HG03457 (cell line): ENCODE data around the gene MAP3K4.

Experiments
- ATAC-seq: cut with Tn5 transposase; IDR thresholded peaks from one replicate; pipeline ENCODE4 v1.9.1; 2021; ENCODE audit warnings: moderate number of reproducible peaks; ENCODE audit not compliant: unreplicated experiment

MAP3K4 gene

DNA sequence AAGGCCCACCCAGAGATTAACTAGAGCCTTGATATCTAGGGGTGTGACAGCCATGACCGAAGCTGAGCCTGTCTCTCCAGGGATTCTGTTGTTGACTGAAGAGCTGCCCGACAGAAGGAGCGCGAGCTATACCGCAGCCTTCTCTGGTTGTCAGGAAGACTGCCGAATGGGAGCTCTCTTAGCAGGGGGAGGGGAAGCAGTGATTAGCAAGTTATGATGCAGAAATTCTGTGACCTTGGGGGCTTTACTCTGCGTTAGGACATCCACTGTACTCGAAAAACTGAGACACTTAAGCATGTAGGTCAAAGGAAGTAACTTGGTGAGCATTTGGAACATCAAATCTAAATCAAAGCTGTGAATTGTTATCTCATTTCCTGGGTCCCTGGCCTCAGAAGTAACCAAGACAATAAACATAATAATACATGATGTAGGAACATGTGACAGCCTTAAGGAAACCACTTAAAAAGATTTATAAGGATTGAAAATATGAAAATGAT is 84.7 kb downstream of the MAP3K4 start:
- no peak for ATAC-seq

DNA sequence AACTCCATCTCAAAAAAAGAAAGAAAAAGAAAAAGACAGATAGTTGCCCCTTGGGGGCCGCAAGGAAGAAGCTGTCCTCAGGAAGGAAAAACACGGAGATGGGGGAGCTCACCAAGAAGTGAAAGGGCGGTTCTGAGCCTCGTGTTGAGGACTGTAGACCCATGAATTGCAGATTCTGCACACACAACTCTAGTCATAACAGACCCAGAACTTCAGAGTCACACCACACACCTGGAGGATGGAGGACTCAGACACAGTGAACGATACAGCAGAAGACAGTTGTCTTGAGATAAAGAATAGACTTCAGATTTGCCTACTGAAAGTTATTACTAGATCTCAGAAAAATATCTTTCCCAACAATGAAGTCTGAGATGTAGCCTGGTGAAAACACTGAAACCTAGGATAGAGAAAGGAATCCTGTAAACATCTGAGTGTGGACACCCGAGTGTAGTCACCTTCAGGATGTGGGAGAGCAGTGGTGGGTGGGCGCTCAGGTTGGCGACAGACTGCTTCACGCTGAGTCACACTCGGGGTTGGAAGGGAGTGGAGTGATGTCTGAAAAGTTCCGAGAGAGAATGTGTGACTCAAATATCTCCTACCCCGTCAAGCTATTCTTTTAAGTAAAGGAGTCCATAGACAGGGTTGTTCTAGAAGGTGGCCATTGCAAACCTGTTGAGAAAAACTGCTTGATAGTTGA is 88.1 kb downstream of the MAP3K4 start:
- no peak for ATAC-seq

DNA sequence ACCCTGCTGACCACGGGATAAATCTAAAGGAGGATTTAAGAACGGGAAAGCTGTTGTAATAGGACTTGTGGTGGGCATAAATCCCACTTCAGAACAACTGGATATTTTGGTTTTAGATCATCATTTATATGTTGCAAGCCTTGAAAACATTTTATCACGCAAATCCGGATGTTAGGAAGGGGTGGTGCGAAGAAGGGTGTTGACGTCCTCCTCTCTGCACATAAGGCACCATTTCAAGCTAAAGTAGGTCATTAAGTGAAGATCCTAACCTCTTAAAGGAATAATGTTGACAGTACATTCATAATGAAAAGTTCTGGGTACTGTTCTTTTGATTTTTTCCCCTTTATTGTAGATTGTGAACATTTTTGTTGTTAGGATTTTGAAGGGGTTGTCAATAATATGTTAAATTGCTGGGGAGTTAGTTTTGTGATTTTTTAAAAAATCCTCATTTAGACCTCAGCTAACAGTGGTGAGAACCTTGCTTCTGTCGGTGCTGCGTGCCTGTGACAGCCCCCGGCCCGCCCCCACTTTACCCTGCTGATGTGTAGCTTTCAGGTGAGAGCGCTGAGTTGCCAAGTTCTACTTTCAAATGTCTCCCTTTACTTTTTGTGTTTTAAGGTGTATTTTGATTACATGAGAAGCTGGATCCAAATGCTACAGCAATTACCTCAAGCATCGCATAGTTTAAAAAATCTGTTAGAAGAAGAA is 88.8 kb downstream of the MAP3K4 start:
- ATAC-seq, result no peak

DNA sequence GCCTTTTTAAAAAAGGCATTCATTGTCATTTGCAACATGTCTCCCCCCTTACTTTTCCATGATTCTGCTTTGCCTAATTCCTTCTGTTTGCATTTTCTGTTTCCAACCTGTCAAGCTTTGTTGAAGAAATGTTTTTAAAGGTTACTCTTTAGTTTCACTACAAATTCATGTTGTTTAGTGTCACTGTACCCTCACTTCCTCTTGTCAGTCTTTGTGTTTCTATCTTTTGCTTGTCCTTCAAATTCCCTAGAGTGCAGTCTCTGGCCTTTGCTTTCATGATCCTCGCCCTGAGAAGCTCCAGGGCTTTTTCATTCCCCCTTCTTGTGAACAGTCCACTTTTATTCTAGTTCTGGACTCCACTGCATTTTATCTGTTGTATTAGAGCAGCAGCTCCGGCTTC is 90.6 kb downstream of the MAP3K4 start:
- no peak for ATAC-seq

DNA sequence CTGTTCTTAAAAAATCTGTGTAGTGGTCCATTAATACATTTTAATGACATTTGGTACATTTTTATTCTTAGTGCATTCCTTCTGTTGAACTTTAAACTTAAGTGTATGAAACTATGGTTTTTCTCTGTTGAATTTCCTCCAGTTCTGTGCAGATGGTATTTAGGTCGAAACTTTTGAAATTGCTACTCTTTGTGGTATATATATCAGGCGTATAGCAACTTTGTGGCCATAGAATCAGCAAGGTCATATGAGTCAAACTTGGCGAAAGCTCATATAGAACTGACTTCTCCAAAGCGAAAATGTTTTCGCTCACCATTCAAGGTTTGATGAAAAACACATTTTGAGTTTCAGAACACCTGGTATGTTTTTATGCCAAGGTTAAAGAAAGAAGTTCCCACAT is 93.7 kb downstream of the MAP3K4 start:
- ATAC-seq, result no peak

DNA sequence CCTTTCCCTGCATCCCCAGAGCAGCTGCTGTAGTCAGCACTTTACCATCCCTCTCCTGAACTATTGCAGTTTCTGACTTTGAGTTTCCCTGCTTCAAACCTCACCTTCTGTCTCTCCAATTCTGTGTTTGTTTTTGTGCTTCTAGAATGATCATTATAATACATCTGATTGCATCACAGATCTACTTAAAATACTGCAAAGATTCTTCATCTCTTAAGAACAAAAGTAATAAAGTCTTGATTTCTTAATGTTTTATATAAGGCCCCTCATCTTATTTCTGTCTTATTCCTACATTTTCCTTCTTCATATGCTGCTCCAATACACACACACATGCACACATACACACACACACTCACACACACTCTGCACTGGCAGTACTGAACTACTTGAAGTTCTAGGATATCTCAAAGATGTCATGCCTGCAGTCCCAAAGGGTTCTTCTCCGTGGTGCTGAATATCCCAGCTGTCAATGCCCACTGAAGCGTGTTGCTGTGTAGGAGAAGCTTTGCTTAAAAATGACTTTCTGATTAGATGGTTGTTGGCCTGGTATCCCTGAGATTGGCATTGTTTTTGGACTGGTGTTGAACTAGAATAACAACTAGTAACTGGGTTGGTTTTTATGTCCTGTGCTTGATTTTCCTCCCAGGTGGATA is 97.2 kb downstream of the MAP3K4 start:
- ATAC-seq, result no peak

DNA sequence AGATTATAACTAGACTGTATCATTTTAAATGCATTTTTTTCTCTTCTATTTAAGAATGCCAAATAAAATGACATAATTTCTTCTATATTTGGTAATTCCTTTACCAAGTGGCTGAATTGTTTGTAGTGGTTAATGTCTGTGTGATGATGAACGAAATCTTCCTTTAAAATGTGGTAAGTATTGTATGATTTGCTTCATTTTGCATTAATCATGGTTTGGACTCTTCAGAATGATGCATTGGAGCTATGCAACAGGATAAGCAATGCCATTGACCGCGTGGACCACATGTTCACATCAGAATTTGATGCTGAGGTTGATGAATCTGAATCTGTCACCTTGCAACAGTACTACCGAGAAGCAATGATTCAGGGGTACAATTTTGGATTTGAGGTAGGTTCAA is 99.6 kb downstream of the MAP3K4 start:
- no peak for ATAC-seq

DNA sequence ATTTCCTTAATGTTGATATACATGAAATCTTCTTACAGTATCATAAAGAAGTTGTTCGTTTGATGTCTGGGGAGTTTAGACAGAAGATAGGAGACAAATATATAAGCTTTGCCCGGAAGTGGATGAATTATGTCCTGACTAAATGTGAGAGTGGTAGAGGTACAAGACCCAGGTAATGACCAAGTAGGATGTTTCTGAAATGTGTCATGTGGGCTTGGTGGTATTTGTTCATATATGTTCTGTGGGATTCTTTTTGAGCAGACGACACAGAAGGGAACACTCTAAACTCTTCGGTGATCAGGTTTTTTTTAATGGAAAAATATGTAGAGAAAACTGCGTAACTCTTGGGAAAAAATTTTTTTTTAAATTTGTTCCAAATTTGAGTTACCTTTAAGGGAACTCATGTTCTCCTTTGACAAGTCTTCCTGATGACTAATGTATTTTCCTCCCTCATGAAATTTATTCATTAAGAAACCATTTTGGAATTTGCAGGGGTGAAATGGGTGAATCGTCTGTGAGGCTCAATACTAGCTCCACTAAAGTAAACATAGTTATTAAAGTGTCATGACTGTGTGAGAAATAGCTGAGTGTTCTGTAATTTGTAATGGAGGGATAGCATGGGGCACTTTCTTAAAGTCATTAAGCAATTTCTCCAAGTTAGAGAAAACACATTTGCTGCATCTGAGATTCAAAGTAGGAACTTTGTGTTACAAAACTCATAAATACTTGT is 100.6 kb downstream of the MAP3K4 start:
- no peak for ATAC-seq

DNA sequence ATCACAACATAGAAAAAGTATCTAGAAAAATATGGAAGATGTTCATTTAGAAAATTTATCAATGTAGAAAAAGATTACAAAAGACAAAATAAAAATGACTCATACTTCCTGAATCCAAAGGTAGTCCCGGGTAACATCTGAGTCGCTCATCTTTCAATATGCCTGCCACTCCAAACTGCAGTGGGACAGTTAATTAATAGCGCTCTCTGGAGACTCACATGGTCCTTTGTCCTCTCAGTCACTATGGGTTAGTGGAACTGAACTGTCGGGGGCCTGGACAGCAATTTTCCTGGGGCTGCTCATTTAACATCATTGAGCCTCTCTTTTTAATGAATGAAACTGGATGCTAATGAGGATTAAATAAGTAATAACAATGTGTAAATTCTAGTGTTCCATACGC is 103.4 kb downstream of the MAP3K4 start:
- ATAC-seq, result no peak

DNA sequence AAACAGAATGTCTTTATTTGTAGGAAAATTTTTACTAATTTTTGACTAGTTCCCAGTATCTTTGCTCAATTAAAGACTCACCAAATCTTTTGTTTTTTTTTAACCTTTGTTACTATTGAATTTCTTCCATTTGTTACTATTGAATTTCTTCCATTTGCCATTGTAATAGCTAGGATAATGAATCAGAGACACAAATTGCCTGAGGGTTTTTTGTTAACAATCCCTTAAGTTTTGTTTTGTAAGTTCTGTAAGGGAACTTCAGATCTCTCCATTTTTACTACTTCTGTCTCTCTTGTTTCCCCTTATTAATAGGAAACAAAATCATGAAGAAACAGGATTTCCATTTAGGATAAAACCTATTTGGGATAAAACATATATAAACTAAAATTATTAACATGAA is 104.3 kb downstream of the MAP3K4 start:
- no peak for ATAC-seq

DNA sequence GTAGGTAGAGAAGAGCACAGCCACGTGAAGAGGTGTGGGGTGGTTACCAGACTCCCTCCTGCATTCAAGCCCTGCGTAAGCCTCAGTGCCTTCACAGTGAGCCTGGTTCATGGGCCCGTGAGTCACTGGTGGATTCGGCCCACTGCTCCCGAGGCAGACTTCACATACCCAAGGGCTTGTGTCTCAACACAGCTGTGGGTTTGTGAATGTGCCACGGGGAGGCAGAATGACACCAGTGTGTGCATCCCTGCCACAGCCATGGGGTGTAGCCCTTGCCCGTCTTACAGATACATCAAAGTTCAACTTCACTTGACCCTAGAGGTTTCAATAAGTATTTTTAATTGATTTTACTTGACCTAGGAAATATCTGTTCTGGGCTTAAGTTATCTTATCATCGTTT is 108.5 kb downstream of the MAP3K4 start:
- no peak for ATAC-seq

DNA sequence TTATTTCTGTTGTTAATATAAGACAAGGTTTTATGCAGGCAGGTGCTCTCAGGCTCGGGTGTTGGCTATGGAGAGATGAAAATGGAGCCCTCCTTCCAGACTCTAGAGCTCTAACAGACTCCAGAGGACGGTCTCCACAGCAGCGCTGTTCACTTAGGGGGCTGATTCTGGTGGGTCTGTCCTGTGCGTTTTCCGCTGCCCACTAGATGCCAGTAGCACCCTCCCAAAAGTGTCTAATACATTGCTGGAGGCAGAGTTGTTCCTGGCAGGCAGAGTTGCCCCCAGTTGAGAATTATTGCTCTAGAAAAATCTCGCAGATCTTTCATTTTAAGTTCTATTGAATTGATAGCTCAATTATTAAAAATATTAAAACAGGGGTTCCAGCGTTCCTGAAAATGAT is 109.9 kb downstream of the MAP3K4 start:
- ATAC-seq, result no peak

DNA sequence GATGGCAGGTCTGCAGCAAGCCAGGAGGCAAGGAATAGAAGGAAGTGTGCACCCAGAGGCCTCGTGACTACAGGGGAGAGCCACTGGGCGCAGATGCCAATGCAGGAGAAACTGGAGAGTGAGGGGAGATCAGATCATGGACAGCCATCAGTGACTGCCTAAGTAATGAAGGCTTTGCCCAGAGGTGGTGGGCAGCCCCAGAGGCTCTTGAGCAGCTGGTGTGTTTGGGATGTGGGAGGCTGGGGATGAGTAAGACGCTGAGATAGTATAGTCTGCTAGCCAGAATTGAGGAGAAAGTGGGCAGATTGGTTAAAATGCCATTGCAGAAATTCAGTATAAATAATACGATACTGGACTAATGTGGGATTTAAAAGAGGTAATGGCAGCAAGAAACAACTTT is 111.9 kb downstream of the MAP3K4 start:
- no peak for ATAC-seq

DNA sequence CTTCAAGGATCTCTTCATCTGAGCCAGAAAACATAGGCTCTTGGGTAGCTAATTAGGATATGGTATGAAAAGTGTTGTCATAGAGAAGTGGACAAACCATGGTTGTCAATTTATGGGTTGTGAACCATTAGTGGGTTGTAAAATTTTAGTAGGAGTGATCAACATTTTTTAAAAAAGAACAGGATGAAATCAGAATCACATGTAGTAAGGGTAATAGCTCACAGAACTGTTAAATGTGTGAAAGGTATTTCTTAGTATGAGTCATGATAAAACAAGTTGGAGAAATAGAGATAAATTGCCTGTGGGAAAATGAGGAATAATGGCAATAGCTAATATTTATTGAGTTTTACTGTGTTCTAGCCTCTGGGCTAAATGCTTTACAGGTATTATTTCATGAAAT is 113.4 kb downstream of the MAP3K4 start:
- ATAC-seq, result no peak

DNA sequence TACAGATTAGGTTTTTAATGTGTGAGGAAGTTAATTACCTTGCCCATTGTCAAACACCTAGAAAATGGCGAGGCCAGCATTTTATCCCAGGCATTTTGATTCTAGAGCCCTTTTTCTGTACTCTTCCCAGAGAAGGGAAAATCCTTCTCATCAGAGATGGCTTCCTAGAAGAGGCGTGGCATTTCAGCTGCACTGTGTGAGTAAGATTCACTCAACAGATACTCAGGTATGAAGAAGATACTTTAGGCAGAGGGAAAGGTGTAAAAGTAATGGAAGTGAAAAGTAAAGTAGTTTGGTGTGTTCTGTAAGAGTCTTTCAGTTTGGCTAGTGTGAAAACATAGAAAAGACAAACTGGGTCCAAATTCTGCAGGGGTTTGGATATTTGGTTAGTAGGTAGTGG is 113.8 kb downstream of the MAP3K4 start:
- ATAC-seq, result no peak

DNA sequence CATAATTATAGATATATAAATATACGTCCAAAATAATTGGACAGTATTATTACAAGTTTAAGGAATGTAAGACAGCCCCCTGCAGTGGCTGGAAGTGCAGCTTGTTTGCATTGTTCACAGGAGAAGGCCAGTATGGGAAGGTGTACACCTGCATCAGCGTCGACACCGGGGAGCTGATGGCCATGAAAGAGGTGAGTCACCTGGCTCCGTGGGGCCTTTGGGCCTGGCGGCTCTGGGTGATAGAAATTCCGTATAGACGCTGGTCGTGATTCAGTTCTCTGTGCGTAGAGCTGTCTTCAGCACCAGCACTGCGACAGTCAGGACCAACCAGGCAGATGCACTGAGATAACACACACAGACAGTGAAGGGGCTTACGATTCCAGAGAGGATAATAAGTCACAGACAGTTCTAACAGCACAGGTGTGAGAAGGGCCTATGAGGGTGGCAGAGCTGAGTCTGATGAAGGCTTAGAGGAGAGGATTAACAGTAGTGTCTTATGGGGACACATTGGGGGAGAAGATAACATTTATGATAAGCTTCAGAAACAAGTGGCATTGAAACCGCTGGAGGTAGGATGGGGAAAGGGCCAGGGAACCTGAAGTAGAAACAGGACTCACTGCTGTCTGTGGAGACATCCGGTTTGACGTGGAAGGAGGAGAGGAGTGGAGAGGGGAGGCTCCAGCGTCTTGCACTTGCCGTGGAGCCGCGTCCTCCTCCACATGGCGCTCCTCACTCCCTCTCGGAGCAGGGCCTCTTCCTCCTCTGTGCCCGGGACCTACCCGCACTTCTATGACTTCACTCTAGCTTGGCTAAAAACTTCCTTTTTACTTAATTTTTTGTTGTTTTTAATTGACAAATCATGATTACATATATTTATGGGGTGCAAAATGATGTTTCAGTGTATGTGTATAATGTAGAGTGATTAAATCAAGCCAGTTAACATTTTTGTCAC is 116.5 kb downstream of the MAP3K4 start:
- no peak for ATAC-seq

DNA sequence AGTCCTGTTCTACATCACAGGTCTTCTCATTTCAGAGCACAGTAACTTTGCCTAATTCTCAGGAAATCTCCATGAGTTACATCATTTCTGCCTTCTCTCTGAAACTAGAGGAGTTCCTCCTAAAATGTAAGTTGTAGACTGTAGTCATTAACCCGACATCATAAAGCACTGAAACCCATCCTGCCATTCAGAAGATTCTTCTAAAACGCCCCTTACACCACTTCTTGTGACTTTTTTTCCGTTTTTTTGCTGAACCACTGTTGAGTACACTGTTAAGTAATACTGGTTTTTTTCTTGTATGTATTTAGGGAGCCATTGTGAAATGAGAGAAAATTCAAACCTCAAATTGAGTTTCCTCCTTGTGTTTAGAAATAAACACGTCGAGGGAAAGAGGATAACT is 117.3 kb downstream of the MAP3K4 start:
- ATAC-seq, result no peak

DNA sequence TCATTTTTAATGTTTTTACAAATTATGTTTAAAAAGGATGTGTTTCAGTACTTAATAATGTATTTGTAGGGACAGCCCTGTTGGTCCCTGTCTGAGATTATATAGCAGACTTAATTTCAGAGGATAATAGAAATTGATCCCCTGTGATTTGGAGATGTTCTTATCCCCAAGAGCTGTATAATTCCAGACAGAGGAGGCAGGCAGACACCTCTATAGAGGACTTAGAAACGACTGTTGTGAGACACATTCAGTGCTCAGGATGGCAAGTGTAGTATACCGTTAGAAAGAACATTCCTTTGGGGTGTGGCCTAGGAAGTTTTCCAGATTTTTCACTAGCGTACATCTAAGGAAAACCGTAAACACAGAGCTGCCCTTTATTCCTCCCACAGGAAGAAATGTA is 117.8 kb downstream of the MAP3K4 start:
- ATAC-seq, result no peak

DNA sequence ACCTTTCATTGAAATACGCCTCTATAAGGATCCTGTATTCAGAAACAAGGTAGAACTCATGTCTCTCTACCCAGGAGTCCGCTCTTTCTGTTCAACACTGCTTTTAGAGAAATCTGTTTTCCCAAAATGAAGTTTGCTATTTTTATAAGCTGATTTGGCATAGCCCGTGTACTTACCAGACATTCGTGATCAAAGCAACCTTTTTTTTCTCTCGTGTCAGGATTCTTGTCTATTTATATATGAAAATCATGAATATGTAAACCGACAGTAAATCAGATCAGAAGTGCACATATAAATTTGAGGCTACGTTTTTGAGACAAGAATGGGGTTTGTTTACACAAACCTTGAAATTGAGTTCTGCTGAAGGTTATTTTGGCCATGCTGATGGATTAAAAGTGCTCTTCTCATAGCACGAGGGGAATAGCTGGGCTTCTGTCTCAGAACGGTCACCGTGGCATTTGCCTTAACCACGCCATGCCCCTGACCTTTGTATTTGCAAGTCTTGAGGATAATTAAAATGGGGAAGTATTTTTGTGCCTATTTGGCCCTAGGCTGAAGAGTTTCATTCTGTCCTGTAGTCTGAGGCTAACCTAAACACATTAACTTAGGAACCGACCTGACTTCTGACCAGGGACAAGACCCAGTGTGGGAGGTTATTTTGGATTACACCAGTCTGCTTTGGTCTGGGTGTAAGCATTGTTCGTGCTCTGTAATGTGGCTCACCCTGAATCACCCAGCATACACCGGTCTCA is 118.6 kb downstream of the MAP3K4 start:
- ATAC-seq, result no peak

DNA sequence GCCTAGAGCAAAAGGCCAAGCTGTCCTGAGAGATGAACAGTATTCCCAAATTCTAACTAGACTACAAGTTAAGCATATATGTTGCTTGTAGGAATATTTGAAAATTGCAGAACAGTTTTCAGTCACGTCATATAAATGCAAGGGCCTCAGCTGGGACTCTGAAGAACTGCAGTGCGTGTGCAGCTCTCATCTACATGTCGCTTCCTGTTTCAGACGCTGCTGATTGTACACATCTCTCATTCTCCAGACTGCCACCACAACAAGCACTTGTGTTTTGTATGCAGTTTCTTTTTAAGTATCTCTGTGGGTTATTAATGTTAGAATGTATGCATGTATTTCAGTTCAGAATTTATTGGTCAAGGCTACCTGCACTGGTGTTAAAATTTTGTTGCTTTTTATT is 119.7 kb downstream of the MAP3K4 start:
- no peak for ATAC-seq
